ENCODE results near the gene GRIK1.

The GRIK1 gene

DNA sequence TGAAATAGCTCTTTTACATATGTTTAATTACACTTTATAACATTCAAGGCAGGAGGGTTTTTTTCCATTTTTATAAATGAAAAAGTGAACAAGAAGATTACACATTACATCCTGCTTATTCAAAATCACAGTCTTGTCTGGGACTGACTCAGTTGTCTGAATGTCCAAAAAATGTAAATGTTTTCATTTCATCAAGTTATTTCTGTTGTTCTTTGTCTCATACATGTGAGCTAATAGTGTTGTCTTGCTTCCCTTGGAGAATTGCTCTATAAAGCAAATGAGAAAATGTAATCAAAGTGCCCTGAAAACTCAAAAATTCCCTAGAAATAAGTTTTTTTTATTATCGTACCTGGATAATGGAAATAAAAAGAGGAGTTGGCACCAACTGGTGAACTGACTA lies 242.9 kb downstream of the GRIK1 start:
- TF ChIP-seq, protein P1, sequence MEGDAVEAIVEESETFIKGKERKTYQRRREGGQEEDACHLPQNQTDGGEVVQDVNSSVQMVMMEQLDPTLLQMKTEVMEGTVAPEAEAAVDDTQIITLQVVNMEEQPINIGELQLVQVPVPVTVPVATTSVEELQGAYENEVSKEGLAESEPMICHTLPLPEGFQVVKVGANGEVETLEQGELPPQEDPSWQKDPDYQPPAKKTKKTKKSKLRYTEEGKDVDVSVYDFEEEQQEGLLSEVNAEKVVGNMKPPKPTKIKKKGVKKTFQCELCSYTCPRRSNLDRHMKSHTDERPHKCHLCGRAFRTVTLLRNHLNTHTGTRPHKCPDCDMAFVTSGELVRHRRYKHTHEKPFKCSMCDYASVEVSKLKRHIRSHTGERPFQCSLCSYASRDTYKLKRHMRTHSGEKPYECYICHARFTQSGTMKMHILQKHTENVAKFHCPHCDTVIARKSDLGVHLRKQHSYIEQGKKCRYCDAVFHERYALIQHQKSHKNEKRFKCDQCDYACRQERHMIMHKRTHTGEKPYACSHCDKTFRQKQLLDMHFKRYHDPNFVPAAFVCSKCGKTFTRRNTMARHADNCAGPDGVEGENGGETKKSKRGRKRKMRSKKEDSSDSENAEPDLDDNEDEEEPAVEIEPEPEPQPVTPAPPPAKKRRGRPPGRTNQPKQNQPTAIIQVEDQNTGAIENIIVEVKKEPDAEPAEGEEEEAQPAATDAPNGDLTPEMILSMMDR (conservative IDR thresholded peaks at IDR 0.05) = no peak
- no peak overlapping the region for H3K27ac ChIP-seq

DNA sequence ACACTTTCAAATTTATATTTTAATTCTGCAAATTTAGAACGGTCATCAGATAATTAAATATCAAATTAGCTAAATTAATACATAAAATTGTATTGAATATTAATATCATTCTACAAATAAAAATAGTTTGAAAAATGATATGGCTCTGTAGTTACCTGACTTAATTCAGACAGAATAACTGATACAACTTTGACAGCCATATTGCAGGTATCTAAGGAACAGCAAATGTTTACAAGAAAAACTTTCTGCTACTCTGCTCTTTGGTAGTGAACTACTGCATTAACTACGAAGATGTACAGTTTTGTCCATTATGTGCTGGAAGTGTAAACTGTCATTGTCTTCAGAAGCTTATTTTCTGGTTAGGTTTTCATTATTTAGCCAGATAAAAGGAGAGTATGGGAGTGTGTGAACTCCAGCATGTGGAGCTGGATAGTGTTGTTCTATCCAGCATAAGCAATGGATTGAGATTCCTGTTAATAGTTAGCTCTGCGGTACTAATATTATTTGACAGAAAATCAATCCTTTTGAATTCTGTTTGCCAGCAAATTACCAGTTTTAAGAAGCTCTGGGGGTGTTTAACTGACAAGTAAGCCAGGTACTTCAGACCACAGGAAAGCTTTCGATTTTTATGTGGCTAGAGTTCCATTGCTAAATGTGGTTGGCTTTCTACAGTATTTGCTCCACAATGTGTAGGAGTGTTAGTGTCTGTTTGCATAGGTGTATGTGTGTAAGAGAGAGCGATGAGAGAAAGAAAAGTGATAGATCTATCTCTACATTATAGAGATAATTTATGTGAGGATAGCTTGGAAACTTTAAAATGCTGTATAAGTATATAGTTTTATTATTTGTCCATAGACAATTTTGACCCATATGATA lies 247.9 kb downstream of the GRIK1 start:
- no peak overlapping the region for H3K27ac ChIP-seq
- TF ChIP-seq, protein P1 (conservative IDR thresholded peaks at IDR 0.05) = no peak

DNA sequence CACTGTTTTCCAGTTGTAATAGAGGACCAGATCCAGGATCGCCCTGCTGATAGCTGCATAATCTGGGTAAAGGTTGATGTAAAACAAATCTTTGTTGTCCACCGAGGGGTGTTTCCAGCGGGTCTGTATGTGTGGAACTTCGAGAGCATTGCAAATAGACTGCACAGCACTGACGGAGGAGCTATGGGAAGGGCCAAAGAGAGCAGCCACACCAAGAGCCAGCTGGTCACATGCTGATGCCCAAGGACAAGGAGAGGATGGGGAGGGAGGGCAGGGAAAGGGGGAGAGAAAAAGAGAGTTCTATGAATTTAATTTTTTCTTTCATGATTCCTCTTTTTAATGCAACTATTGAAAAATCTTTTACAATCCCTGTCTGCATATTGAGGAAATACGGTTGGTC lies 250.0 kb downstream of the GRIK1 start:
- H3K27ac ChIP-seq = no peak overlapping the region
- TF ChIP-seq, protein P1 (conservative IDR thresholded peaks at IDR 0.05) = no peak

DNA sequence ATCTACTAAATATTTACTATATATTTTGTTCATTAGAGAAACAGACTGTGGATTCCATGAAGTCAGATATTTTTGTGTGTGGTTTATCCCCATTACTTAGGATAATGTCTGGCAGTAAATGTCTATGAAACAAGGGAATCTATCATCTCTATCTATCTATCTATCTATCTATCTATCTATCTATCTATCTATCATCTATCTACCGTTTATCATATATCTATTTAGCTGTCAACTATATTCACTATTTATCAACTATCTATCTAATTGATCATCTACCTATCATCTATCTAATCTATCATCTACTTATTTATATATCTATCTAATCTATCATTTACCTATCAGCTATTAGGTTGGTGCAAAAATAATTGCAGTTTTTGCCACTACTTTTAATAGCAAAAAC lies 255.7 kb downstream of the GRIK1 start:
- TF ChIP-seq, protein P1 (conservative IDR thresholded peaks at IDR 0.05) = no peak
- H3K27ac ChIP-seq = no peak overlapping the region

DNA sequence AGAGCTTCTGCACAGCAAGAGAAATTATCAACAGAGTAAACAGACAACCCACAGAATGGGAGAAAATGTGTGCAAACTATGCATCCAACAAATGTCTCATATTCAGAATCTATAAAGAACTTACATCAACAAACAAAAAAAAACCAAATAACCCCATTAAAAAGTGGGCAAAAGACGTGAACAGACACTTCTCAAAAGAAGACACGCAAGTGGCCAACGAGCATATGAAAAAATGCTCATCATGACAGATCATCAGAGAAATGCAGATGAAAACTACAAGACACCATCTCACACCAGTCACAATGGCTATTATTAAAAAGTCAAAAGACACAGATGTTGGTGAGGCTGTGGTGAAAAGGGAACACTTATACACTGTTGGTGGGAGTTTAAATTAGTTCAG lies 257.0 kb downstream of the GRIK1 start:
- no peak overlapping the region for H3K27ac ChIP-seq
- TF ChIP-seq, protein P1 (conservative IDR thresholded peaks at IDR 0.05) = no peak

DNA sequence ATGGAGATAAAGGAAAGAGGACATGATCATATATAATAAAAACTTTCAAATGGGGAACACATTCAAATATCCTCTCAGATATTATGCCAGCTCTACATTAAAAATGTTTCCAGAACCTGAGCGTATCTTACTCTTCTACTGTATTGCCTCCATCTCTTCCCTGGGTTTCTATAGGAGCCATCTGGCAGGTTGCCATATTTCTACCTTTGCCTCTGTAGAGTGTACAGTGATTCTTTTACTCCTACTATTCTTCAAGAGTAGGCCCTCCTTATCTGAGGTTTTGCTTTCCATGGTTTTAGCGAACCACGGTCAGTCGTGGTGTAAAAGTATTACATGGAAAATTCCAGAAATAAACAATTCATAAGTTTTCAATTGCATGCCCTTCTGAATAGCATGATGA lies 259.5 kb downstream of the GRIK1 start:
- no peak overlapping the region for H3K27ac ChIP-seq
- TF ChIP-seq, protein P1 (conservative IDR thresholded peaks at IDR 0.05) = no peak

DNA sequence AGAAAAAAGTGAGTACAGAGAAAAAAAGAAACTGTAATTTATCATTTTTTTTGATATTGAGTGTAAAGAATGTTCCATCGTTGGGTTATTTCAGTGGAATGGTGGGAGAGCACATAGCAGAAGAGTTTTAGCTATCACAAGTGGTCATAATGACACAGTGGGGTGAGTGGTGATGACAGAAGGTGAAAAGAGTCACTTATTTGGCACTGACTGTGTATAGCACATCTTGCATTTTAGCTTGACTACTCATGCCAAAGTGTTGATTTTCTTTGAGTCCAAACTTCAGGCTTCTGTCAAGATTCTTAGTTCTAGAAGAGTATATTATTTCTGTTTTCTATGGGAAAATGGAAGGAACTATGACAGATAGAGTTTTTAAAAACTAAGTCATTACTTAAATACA lies 261.2 kb downstream of the GRIK1 start:
- H3K27ac ChIP-seq = no peak overlapping the region
- TF ChIP-seq, protein P1 (conservative IDR thresholded peaks at IDR 0.05) = no peak

Data from VCaP (cell line).